HK-2 (cell line): Measurements from ENCODE around the gene TOMM22.

Experiments used
- DNase-seq: peaks from one replicate; pipeline ENCODE4 v3.0.0-alpha.2; 2018; ENCODE audit not compliant: unreplicated experiment

TOMM22 gene

DNA sequence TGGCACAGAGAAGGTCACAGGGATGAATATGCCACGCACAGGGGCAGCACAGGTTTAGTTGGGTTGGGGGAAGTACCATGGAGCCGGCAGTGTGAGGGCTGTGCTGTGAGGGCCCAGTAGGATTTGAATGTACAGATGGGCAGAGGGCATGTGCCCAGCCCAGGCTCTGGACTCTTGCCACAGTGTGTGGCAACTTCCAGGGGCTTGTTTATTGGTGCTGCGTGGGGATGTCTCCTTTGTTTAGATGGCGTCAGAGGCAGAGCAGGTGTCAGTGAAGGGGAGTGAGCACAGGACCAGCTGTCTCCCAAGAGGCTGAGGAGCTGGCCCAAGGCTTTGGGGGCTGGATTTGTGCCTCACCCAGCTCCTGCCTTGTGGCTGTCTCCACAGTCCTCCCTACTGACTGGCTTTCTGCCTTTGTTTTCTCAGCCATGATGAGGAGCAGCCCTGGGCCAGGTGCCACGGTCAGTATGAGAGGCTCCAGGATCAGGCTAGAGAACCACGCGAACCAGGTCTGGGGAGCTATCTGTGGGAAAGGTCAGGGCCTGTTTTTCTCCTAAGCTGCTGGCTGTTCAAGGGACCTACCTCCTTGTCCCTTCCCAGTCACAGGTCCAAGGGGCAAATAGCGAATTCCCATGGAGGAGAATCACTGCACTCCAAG lies 52.1 kb downstream of the TOMM22 start:
- no peak for DNase-seq

DNA sequence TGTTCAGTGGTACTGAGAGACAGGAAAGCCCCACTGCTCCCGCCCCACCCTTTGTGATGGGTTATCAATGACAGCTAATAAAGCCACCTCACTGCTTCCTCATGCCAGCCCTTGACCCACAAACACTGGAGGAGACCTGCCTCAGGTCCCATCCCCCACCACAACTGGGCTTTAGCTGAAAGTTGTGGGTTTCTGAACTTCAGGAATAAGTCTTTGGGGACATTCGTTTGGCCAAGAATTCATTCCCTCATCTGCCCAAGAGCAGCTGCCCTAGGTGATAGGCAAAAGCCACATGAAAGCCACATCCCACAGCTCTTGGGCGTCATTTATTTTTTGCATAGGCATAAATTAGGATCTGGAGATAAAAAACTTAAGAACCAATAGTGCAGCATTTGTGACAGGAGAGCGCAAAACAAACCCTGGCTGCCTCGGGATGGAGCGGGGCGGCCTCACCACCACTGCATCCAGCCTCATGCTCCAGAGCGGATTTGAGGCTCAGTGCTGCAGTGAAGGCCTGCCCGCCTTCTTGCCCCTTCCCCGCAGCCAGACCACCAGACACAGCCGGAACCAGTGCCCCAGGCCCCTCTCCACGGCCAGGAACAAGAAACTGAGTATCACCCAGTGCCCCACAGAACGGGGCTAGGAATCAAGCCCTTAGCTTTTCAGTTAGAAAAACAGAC lies 52.8 kb downstream of the TOMM22 start:
- no peak for DNase-seq
